ENCODE data around the gene RBPJ. TPM values are rescaled to one million over a fixed set of nuclear protein-coding genes. Genes with fewer than 3 reads are reported as not detected.
"Not testable (repeated sequence)": the region's sequence is repeated elsewhere in the genome, so short reads cannot be mapped to it uniquely, and the experiment has no call there.

The RBPJ gene
- total RNA-seq, 1 donor from 2014 or later: 117 TPM

DNA sequence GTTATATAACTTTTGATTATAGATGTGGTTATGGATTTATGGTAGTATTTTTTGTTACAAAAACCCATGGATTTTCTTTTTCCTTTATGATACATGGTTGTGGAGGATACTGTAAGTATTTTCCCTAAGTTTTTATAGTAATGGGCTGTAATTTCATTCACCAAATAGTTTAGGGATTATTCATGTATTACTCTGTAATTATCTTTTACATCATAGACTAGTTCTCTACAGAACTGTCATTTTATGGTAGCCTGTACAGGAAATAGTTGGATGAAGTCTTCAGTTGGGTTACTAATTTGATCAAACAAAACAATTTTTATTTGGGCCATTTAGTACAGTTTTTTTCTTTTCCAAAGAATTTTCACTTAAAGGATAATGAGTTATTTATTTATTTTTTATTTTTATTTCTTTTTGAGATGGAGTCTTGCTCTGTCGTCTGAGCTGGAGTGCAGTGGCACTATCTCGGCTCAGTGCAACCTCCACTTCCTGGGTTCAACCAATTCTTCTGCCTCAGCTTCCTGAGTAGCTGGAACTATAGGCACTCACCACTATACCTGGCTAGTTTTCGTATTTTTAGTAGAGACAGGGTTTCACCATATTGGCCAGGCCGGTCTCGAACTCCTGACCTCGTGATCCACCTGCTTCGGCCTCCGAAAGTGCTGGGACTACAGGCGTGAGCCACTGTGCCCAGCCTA lies 42.1 kb downstream of the RBPJ start:
- ATAC-seq (no peak), DNase-seq (ENCODE audit: low spot score) (no peak)
- intact Hi-C loops (cut with DNase I): no loop called here

DNA sequence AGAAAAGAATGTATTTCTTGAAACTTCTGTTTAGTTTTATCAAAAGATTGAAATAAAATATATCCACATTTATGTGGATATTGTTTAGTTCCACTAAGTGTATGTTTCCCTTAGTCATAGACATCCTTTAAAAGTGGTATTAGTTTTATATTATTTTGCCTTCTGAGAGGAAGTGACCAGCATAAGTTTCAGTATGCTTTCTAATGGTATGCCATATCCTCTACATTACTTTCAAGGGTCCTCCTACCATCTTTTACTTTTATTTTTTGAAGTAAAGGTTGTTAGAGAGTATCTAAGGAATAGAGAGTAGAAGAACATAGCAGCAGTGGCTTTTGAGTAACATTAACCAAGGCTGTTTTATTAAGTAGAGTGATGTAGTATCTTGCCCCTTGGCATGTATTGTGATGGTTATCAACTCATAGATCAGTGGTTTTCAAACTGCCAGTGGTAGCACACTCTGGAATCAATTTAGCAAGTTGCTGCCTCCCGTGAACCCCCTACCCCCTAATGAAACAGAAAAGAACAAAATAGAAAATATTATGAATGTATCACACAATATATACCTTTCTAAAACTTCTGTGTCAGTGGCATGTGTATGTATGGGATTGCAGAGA lies 44.8 kb downstream of the RBPJ start:
- DNase-seq (ENCODE audit: low spot score) (no peak), ATAC-seq (no peak)
- intact Hi-C loops (cut with DNase I): no loop called here

DNA sequence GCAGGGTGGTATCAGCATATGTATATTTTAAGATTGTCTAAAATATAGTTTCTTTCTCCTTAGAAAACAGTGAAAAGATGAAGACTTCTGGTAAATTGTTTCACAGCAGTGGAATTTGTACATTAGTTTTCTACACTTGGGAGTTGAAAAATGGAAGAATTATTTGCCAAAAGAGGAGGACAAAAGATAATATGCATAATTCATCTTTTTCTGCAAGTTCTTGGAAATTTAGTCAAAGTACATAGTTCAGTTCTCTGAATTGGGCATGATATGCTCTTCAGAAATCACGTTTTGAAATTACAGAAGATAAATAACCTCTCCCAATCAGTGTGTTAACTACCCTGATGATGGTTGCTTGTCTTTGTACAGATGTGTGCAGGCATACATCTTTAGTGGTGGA lies 47.0 kb downstream of the RBPJ start:
- ATAC-seq: no peak
- intact Hi-C loops (cut with DNase I): no loop called here
- DNase-seq (ENCODE audit: low spot score): no peak

DNA sequence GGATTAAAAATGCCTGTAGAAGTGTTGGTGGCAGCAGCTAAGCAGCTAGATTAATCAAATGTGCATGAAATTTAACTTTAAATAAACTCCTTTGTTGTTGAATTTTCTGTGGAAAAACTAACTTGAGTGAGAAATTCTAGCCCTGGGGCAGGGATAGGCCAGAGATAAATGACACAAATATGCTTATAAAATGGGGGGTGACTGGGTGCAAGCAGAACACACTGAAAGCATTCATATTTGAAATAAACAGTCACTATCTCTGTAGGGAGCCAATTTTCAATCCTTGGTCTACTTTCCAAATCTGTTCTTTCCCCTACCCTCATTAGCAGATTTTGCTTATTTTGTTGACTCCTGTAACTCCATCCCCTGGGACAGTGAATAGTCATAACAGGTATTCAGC lies 47.9 kb downstream of the RBPJ start:
- intact Hi-C loops (cut with DNase I): no loop called here
- peak; percentile 57 for ATAC-seq
- DNase-seq (ENCODE audit: low spot score): no peak

DNA sequence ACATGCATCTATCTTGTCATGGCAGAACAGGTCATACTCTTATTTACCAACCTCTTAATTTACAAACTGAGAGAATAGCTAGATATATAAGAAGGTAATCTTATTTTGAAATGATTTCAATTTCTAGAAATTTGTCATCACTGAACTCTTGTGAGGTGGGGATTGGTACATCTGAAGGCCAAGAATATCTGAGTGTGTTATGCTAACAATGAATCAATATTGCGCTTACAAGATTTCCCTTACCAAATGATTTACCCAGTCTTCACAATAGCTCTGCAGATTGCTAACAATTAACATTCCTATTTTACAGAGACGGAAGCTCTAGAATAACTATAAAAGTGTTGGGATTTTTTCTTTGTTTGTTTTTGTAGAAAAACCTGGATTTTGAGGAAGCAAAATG lies 48.3 kb downstream of the RBPJ start:
- no peak for DNase-seq (ENCODE audit: low spot score)
- intact Hi-C loops (cut with DNase I): no loop called here
- ATAC-seq: no peak

- peak; percentile 45 for ATAC-seq
- DNase-seq (ENCODE audit: low spot score): no peak
- intact Hi-C loops (cut with DNase I): no loop called here
These were observed 48.8 kb downstream of the RBPJ start for GRCh38 chr4:26369581-26369980.

DNA sequence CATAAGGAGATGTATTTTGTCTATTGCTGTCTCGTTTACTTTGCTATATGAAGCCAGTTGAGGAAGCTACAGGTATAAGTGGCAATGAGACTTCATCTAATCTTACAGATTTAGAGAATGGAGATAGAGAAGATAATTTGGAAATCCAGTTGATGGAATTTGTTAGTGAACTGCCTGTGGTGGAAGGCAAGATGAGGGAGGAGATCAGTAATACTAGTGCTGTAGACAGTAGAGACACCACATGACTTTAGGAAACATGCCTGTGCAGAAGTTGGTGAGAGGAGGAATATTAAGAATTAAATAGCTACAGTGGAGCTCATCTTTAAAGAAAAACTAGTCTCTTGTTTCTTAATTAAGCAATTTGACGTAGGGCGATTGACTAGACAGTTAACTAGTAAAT lies 51.3 kb downstream of the RBPJ start:
- no peak for ATAC-seq
- intact Hi-C loops (cut with DNase I): no loop called here
- DNase-seq (ENCODE audit: low spot score): no peak

GRCh38 chr4:26372525-26373172 lies 51.8 kb downstream of the RBPJ start:
- intact Hi-C loops (cut with DNase I): no loop called here
- DNase-seq (ENCODE audit: low spot score) (no peak), ATAC-seq (peak; percentile 50)

GRCh38 chr4:26375551-26375950 lies 54.7 kb downstream of the RBPJ start:
- no peak for ATAC-seq
- no peak for DNase-seq (ENCODE audit: low spot score)
- intact Hi-C loops (cut with DNase I): no loop called here

- DNase-seq (ENCODE audit: low spot score) (no peak), ATAC-seq (no peak)
- intact Hi-C loops (cut with DNase I): no loop called here
These were observed 56.8 kb downstream of the RBPJ start for GRCh38 chr4:26377328-26378311.

DNA sequence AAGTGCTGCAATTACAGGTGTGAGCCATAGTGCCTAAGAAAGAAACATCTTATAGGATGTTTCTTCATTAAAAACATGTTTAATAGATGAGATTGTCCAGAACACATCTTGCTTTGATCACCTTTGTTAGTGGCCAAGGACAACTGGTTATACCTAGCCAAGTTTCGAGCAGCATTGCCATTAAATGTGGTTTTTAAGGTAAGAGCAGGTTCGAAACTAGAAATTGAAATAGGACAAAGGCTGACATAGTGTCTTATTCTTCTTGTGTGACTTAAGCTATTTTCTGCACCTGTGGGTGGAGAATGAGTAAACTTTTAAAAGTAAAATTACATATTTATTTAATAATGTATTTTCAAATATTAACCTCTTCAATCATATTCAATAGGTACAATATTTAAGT lies 59.0 kb downstream of the RBPJ start:
- DNase-seq (ENCODE audit: low spot score) (no peak), ATAC-seq (no peak)
- intact Hi-C loops (cut with DNase I): no loop called here

DNA sequence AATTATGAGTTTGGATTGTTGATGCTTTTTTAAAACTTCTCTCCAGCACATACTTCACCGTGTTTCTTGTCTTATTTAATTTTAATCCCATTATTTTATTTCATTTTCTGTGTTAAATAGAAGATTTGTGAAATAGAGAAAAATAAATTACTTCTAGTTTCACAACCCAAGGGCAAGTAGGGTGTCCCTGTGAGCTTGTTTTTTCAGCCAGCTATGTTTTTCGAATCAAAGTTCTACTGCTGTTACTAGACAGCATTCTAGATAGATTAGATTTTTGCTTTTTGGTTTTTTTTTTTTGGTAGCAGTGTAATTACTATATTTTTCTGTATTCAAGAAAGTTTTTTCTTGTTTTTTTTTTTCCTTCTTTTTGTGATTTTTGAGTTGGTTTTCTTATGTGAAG lies 59.9 kb downstream of the RBPJ start:
- DNase-seq (ENCODE audit: low spot score) (no peak), ATAC-seq (no peak)
- intact Hi-C loops (cut with DNase I): no loop called here

GRCh38 chr4:26384380-26385057 lies 63.7 kb downstream of the RBPJ start:
- intact Hi-C loops (cut with DNase I): no loop called here
- DNase-seq (ENCODE audit: low spot score): no peak
- ATAC-seq: no peak

GRCh38 chr4:26385690-26386089 lies 64.9 kb downstream of the RBPJ start:
- ATAC-seq (no peak), DNase-seq (ENCODE audit: low spot score) (no peak)
- intact Hi-C loops (cut with DNase I): no loop called here

DNA sequence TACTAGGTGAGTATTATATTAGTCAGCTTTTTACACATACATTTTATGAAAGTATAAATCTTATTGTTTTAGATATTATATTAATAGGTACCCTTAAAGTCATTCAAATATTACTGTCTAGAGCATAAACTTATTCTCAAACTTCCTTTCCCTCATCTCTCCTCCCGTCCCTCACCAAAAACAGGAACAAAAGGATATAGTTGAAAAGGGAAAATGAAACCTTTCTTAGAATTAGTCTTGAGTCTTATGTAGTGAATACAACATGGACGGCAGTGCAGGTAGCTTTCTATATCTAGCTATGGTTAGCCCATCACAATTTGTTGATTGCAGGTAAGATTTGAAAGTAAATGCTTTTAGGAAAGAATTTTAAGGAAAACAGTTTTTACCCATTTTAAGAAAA lies 65.6 kb downstream of the RBPJ start:
- intact Hi-C loops (cut with DNase I): no loop called here
- no peak for DNase-seq (ENCODE audit: low spot score)
- no peak for ATAC-seq

- ATAC-seq: no peak
- DNase-seq (ENCODE audit: low spot score): no peak
- intact Hi-C loops (cut with DNase I): no loop called here
These were observed 67.9 kb downstream of the RBPJ start for GRCh38 chr4:26388671-26389070.

DNA sequence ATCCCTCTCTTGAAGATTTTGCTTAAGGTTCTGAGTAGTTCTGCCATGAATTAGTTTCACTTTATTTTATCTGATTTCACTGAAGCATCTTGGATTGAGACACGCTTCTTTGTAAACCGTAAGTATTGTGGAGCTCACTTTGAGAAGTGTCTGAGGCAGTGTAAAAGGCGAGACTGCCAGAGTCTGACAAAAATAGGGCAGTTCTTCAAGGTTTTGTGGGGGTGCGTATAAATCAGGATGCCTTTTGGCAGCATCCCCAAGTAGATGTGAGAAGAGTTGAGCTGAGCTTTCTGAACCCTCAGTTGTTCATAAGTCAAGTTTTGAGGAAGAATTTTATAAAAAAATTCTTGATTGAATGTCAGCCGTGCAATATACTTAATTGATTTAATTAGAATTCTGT lies 76.3 kb downstream of the RBPJ start:
- ATAC-seq (no peak), DNase-seq (ENCODE audit: low spot score) (no peak)
- intact Hi-C loops (cut with DNase I): no loop called here

GRCh38 chr4:26400132-26400531 lies 79.3 kb downstream of the RBPJ start:
- ATAC-seq (no peak), DNase-seq (ENCODE audit: low spot score) (no peak)
- intact Hi-C loops (cut with DNase I): loop anchor here (10.0 kb wide), 1 partner anchor 65 kb away; no protein-coding TSS in a partner anchor

GRCh38 chr4:26402017-26402416 lies 81.2 kb downstream of the RBPJ start:
- not testable (repeated sequence) for ATAC-seq; DNase-seq (ENCODE audit: low spot score)
- intact Hi-C loops (cut with DNase I): loop anchor here (10.0 kb wide), 1 partner anchor 67 kb away; no protein-coding TSS in a partner anchor

All from sciatic nerve (tissue), 2 donors.